Measurements from ENCODE around the gene SPNS3.

DNA sequence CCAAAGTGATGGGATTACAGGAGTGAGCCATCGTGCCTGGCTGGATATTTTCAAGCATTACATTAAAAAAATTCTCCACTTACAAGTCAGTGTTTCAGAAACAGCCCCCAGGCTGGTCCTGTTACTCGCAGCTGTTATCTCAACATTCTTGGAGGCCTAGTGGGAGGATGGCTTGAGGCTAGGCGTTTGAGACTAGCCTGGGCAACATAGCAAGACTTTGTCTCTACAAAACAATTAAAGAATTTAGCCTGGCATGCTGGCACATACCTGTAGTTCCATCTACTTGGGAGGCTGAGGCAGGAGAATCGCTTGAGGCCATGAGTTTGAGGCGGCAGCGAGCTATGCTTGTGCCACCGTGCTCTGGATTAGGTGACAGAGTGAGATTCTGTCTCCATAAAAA lies 26.5 kb upstream of the SPNS3 start:
- TF ChIP-seq, protein P1, sequence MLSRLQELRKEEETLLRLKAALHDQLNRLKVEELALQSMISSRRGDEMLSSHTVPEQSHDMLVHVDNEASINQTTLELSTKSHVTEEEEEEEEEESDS (CRISPR knock-in tag; IDR thresholded peaks at IDR 0.05) = no peak
- no peak for TF ChIP-seq POLR2A (conservative IDR thresholded peaks at IDR 0.05)

All from K562 (cell line).